GM18519 (cell line): ENCODE data around the gene SIAH3.
"Not testable (repeated sequence)": the region's sequence is repeated elsewhere in the genome, so short reads cannot be mapped to it uniquely, and the experiment has no call there.

Source experiments
- ATAC-seq: cut with Tn5 transposase; IDR thresholded peaks from one replicate; pipeline ENCODE4 v1.9.1; 2021; ENCODE audit warnings: mild to moderate bottlenecking, moderate library complexity; ENCODE audit not compliant: unreplicated experiment, low FRiP score

The SIAH3 gene, protein sequence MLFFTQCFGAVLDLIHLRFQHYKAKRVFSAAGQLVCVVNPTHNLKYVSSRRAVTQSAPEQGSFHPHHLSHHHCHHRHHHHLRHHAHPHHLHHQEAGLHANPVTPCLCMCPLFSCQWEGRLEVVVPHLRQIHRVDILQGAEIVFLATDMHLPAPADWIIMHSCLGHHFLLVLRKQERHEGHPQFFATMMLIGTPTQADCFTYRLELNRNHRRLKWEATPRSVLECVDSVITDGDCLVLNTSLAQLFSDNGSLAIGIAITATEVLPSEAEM

DNA sequence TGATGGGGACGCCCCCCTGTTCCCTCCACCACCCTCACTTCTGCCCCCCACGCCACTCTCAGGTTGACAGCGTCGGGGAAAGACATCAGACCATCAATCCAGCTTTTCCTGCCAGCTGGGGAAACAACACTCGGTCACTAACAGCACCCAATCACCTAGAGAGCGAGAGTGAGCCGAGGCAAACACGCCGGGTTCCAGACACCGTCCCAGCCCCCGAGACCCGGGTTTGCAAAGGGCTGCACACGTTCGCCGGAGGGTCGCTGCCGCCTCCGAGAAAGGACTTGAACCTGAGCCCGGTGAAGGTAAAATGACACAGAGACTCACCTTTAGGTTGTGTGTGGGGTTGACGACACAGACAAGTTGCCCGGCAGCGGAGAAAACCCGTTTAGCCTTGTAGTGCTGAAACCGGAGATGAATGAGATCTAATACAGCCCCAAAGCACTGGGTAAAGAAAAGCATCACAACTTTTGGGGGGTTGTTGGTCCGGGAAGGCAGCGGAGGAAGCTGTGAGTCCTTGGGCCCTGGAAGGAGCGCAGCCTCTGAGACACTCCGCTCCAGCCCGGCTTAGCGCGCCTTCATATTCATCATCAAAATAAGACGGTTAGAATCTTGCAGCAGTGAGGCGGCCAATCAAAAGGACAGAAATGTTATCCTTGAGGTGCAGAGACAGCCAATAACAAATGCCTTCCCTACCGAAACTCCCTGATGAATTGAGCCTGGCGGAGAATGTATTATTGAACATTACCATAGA is at the start of gene SIAH3:
Gene SIAH3 (minus strand): TSS at position 583 of the 751 bp plus-strand sequence. CDS start 124 bp downstream, at position 459.
- no peak for ATAC-seq

DNA sequence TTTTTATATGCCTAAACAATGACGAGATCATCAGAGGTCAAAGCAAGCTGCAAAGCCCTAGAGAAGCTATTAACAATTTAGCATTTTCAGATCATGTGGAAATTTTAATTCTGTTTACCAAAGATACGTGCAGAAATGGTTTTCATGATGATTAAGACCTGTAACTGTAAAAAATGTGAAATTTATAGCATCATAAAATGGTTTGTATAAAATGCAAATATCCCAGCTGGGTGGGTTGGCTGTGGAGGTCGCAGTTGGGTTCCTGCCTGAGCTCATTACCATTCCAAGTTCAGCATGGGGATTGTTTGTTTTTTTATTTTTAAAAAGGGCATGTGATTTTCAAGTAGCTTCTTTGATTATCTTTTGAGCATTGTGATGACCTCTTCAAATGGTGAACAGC is 47.9 kb upstream of the SIAH3 start:
- ATAC-seq, result no peak

DNA sequence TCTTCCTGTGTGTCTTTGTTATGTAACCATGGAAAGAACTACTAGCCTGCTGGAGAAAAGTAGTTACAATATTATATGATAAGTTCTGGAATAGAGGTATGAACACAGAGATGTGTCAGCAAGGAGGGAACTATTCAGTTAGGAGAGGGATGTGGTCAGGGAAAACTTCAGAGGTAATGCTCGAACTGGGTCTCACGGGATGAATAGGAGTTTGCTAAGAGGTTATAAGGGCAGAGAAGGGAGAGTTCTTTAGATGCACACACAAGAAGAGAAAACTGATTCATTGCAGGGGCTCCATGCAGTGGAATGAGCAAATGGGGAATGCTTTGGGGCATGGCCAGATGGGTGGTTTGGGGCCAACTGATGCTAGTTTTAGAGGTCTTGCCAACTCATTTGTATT is 46.0 kb upstream of the SIAH3 start:
- no peak for ATAC-seq

DNA sequence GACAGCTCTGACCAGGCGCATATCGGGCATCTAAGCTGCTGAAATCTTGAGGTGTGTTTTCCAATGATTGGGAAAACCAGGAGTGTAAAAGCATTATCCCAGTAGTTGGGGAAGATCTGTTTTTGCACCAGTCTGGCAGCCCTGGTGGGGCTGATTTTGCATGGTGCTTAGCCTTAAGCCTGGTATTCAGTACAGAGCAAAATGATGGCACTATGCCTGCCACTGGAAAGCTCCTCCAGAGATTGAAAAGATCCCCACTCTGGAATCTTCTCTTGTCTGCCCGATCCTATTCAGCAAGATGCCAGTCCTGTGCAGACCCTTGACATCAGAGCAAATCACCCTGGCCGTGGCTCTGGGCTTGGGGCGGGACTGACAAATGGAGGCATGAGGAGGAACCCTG is 44.7 kb upstream of the SIAH3 start:
- ATAC-seq, result no peak

DNA sequence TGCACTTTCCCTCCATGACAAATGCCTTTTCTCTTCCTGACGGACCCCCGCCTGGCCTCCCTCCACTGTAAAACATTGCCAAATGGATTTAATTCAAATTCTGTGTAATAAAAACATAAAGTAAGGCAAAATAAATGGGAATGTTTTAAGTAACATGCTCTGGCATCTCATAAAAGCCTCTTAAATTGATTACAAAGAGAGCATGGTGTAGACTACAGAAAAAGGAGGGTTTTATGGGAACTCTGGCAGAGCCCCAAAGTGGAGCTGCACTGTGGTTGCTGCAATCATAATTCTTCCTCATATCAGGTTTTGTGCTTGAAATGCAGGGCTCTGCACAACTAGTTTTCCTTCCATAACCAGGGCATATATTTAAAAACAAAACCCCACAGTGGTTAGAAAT is 44.3 kb upstream of the SIAH3 start:
- ATAC-seq, result no peak

DNA sequence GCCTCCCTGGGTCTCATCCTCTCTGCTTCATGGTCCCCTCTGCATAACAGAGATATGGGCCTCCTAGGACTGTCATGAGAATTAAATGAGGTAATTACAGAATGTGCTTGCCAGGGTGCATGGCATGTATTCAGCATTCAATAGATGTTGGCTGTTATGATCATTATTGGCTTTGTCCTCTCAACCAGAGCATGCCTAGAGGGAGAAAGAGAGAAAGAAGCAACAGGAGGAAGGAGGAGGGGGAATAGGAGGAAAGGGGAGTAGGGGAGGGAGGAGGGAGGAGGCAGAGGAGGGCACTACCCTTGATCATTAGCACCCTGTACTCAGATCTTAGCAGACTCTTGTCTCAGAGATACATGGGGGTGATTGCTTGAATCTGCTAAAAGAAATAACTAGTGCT is 41.0 kb upstream of the SIAH3 start:
- ATAC-seq, result no peak

DNA sequence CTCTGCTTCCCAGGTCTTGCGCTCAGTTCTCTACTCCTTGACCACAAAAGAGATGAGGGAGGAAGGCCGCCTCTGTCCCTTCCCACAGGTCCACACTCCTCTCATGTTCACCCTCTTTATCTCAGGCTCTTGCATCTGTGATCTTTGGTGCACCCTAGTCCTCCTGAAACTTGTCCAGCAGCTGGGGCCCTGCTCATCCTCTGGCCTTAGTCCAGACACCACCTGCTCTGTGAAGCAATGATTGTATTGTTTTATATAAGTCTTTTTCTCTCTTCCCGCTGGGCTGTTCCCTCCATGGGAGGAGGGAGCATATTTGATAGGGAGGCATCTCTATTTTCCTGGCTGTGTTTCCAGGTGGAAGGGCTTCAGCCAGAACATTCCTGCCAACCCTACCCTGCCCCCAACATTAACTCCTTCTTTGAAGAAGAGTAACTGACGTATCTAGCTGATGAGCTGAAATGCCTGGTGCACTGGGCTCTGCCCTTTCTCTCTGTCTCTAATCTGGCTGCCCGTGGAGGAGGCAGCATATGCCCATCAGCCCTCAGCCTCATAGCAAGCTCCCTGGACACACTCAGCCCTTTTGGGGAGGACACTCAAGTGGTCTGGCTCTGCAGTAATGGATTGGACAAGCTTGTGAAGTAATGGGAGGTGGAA is 38.2 kb upstream of the SIAH3 start:
- no peak for ATAC-seq

DNA sequence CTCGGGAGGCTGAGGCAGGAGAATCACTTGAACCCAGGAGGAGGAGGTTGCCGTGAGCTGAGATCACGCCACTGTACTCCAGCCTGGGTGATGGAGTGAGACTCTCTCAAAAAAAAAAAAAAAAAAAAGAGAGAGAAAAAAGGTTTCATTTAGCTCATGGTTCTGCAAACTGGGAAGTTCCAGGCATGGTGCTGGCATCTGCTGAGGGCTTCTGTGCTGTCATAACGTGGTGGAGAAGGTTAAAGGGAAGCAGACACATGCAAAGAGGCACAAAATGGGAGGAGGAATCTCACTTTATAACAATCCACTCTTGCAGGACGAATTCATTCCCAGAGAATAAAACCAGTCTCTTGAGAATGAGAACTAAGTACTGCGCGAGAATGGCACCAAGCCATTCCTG is 34.9 kb upstream of the SIAH3 start:
- no peak for ATAC-seq

DNA sequence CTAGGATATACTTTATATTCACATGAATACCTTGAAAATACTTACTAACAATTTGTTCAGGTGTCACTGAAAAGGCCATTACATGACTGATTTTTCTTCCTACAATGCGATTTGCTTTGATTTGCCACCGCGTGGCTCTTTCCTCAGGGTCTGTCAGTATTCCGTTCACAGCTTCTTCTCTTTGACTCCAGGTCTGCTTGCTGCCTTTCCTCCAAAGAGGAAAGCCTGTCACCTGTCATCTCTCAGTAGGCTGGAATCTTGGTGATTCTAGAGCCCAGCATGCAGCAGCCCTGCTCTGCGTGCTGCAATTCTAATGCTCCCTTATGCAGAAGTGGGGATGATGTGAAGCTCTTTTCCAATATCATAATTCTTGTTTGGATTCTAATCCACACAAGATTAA is 33.6 kb upstream of the SIAH3 start:
- ATAC-seq, result no peak

DNA sequence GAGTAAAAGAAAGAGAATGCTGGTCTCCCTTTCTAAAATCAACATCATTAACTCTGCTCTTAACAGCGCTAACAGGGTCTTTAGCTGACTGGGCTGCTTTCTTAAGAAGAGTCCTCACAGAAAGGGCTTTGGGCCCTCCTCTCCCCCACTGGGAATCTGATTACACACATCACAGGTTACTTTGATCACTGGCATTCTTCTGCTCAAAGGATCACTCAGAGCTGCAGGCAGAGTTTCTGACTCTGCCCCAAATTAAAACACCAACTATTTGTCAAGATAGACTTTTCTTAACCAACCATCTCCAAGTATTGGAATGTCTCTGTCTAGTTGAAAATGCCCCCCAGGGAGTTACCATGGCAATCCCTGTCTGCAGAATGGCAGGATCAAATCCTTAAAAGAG is 31.1 kb upstream of the SIAH3 start:
- no peak for ATAC-seq

DNA sequence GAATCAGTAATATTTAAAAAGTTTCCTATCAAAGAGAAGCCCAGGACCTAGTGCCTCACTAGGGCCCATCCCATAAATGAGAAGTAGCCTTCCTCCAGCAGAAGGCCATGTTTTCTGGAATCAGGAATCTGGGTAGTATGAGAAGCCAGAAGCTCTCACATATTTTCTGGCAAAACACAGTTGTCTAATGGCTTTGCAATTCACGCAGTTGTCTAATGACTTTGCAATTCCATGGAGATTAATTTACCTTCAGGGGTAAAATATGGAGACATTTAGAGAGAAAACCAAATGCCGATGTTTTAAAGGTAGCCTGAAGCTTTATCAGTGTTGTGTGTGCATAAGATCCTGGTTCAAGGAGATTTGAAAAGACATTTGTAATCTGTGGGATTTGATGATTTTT is 29.8 kb upstream of the SIAH3 start:
- no peak for ATAC-seq

DNA sequence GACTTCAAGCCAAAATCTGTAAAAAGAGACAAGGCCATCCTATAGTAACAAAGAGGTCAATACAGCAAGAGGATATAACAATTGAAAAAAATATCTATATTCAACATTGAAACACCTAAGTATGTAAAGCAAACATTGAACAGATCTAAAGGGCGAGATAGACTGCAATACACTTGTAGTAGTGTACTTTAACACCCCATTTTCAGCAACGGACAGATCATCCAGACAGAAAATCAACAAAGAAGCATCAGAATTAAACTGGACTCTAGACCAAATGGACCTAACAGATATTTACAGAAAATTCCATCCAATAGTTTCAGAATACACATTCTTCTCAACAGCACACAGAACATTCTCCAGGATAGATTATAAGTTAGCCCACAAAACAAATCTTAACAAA is 28.7 kb upstream of the SIAH3 start:
- no peak for ATAC-seq

DNA sequence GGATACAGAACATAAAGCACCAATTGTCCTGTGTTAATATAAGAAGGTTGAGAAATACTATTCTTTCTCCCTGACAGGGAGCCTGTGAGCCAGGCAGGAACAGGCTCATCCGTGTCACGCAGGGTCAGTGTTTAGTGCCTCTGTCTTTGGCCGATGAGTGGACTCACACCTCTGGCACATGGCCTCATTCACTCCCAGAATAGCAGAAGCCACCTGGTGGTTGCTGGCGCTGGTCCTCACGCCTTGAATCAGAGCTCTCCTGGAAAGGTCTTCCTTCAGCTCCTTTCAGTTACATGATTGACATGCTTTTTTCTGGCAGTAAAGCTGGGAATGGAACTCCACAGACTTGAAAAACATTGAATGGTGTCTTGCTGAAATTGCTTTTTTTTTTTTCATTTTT is 28.1 kb upstream of the SIAH3 start:
- ATAC-seq, result no peak

DNA sequence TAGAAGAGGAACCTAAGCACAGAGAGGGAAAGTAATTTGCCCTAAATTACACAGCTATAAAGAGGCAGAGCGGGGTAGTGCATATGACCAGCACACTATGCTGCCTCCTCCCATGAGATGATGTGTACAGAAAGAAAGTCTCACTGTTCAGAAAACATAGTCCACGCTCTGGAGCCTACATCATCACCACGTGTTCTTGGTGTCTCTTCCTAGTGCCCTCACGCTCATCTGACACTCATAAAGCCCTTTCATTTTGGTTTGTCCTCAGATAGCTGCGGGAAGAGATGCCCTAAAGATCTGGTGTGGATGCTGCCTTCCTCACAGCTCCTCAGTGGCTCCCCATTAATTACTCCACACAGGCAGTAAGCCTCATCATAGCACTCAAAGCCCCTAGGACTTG is 27.4 kb upstream of the SIAH3 start:
- ATAC-seq, result no peak

DNA sequence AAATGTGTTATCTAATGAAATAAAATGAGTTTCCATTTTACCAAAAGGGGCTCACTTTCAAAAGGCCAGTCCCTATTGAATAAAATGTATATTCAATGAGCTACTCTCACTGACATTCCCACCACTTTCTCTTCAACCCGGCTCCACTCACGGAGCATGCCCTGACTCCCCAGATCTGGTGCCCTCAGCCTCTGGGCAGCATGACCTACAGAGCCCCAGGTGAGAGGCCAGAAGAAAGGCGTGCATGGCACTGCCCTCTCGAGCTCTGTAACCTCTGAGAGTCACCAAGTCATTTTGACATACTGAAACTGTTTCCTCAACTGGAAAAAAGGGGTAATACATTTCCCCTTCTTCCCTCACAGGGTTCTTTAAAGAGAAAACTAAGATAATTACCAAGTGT is 25.2 kb upstream of the SIAH3 start:
- ATAC-seq, result no peak

DNA sequence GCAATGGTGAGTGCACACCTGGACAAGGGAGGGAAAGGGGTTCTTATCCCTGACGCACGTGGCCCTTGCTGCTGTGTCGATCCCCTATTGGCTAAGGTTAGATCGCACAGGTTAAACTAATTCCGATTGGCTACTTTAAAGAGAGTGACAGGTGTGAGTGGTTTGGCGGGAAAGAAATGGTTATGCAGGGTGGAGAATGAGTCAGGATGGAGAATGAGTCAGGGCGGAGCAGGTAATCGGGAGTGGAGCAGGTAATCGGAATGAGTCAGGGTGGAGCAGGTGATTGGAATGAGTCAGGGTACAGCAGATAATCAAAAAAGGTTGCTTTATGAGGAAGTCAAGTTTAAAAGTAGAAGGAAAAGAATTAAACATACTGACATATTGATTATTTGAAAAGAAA is 24.4 kb upstream of the SIAH3 start:
- ATAC-seq, result no peak

DNA sequence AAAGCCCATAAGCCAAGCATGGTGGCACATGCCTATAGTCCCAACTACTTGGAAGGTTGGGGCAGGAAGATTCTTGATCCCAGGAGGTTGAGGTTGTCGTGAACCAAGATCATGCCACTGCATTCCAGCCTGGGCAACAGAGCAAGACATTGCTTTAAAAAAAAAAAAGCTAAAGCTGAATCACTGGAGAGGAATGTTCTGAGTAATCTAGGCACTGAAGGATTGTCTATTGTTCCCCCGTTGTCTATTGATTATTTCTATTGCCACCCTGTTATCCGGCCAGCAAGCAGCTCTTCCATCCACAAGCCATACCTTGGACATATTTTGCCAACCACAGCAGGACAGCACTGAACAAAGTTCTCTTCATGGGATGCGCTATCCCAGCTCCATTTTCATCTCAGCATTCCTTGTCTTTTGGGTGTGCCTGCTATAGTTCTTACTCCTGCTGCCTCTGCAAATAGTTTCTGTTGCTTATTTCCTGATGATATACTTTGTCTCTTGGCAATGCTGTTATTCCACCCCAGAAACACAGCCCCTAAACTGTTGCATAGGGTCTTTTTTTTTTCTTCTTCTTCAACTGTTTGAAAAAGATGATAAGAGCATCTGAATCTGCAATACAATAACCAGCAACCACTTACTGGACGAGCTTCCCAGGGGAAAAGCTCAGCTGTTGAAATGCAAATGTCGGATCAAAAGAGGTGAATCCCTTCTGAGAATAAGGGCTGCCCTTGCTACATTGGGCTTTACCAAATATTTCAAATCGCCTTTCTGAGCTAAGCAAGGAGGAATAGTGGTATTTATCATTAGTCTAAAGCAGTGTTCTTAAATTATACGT is 22.2 kb upstream of the SIAH3 start:
- ATAC-seq, result no peak

DNA sequence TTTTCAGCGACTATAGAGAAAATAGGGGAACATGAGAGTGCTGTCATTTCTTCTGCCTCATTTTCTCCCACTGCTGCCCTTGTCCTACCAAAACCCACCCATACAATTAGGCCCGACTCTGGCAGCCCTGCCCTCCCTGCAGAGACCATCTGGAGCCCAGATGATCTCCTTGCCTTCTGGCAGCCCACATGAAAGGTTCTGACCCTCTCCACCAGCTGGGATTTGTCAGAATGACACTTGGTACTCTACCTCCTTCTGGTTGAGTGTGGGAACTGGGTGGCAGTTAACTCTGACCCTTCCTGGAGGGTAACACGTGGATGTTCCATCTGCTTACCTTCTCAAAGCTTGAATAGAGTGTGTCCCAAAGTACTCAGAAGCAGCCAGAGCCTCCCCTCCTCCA is 21.0 kb upstream of the SIAH3 start:
- no peak for ATAC-seq

DNA sequence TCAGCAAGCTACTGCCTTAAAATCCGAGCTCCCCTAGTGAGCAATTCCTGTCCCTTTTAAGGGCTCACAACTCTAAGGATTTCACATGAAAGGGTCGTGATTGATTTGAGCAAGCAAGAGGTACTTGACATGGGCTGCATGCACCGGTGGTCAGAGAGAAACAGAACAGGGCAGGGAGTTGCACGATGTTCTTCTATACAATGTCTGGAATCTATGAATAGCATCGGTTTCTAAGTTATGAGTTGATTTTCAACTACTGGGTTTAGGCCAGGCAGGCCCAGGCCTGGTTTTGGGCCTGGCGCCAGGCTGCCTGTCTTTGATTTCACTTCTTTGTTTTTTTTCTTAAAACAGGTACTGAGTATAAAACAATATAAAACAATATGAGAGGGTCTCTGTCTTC is 19.6 kb upstream of the SIAH3 start:
- ATAC-seq, result not testable (repeated sequence)

DNA sequence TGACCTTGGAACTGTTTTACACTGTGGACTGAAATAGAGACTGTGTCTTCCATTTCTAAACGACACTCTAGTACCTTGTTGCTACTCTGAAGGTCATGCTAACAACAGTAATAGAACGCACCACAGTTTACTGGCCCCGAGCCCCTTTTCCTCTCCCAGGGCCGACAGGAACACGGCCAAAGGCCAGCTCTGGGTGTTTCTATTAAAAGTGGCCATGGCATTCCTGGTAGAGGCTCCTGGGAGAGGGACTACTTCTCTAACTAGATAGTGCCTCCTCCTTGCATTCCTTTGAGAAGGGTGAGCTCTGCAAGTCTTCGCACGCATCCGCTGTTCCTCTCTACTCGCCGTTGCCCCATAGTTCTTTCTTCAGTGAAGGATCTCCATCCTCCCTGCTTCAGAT is 18.7 kb upstream of the SIAH3 start:
- ATAC-seq, result no peak

DNA sequence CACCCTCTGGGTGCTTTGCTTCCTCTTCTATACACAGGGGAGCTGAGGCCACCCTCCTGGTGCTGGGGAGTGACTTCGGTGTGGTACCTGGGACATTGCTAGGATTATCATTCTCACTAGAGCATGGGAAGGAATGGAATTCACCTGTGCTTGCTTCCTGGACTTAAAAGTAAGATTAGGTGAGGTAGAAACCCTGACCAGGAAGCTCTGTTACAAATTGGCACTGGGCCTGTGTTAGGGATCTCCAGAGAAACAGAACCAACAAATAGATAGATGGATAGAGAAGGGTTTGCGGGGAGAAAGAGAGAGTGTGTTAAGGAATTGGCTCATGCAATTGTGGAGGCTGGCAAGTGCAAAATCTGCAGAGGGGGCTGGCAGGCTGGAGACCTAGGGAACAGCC is 13.9 kb upstream of the SIAH3 start:
- no peak for ATAC-seq
